SK-MEL-5 (cell line): ENCODE results near the gene ENO4. TPM values are rescaled to one million over a fixed set of nuclear protein-coding genes. Genes with fewer than 3 reads are reported as not detected.

Experiments
- DNase-seq: peaks from one replicate; pipeline ENCODE4 v3.0.0-alpha.2; 2016; ENCODE audit warnings: low read depth, low spot score
- in situ Hi-C: cut with HindIII; loops from 2 replicates; pipeline ENCODE4 v1.10.0; 2016; ENCODE audit warnings: low sequenced_read_pairs, high pct_unique_total_duplicates, low pct_unique_long_range_greater_than_20kb
- total RNA-seq: library from RNA; depleted of rRNA; stranded (reverse); fragments of >200 nt; shearing (Covaris generic); gene quantifications from 2 replicates; pipeline ENCODE4 v1.2.3, GENCODE V29; 2014

The ENO4 gene
- total RNA-seq, 1 experiment from 2014 or later: 0.08 TPM

DNA sequence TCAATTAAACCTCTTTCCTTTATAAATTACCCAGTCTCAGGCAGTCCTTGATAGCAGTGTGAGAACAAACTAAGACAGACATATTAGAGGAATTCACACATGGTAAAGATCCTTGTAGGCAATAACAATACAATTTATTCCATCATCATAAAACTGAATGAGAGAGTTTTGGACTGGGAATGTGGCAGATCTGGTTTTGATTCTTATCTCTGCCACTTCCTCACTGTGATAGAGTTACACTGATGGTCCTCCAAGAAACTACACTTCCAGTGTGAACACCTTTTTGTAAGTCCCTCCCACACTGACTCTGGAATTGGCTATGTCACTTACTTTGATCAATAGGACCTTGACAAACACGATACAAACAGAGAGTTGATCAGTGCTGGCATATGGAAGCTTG, 2.9 kb downstream of the ENO4 start:
- in situ Hi-C loops: no loop called here
- DNase-seq: no peak

DNA sequence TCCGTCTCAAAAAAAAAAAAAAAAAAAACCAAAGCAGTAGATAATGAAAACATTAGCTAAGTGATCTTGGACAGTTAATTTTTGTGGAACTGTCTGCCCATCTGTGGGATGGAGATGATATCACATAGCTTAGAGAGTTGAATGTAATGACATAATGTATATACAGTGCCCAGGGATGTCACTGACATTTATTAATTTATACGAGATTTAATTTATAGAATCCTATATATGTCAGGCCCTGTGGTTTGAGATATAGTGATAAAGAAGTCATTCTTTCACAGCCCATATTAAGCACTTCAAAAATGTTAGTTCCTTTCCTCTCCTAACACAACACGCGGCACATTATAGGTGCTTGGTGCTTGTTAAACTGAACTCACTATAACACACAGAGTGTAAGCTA, 4.0 kb downstream of the ENO4 start:
- no peak for DNase-seq
- in situ Hi-C loops: no loop called here

DNA sequence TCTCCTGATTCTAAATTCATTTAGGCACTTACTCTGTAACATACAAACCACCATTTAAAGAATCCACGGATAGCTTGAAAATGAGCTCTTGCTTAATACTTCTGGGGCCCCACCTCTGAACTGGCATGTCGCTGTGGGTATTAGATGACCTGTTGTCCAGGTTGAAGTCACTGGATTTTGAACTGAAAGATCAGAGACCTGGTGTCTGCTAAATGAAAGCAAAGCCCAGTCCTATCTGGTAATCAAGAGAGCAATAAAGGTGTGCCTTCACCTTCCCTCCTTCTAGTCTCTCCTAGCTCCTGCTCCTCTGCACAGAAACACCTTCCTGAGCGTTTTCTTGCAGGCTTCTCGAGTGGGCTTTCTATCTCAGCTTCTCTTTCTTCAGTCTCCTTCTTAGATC, 4.4 kb downstream of the ENO4 start:
- in situ Hi-C loops: no loop called here
- no peak for DNase-seq

DNA sequence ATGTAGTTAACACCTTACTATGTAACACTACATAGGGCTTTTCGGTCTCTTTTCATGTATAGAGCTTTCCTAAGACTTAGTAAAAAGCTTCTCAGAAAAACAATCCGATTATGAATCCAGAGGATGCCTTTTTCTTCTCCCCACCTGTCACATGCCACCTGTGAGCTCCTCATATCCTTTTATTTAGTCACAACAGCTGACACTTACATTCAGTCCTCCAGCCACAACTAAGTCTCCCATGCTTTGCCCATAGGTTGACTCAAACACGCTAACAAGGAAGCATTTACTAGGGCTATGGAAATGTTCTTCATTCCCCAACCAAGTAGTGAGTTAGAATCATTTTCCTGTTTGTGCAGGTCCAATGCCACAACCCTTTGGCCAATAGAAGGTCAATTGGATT, 7.9 kb downstream of the ENO4 start:
- DNase-seq: no peak
- in situ Hi-C loops: no loop called here

DNA sequence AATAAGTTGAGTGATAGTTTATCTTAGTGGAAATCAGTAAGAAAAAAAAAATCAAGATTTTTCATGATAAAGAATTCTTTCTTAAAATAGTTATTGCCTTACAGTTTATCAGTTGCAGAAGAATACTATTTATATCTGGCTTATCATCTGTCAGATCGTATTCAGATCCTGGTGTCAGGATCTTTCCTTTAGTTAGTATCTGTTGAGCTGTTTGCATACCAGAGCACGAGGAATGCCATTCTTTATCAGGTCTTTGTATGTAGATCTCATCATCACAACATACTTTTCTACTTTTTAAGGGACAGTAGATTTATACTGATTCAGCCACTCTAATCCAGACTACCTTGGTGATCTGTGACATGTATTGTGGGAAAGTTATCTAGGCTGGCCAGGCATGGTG, 12.5 kb downstream of the ENO4 start:
- in situ Hi-C loops: no loop called here
- no peak for DNase-seq

DNA sequence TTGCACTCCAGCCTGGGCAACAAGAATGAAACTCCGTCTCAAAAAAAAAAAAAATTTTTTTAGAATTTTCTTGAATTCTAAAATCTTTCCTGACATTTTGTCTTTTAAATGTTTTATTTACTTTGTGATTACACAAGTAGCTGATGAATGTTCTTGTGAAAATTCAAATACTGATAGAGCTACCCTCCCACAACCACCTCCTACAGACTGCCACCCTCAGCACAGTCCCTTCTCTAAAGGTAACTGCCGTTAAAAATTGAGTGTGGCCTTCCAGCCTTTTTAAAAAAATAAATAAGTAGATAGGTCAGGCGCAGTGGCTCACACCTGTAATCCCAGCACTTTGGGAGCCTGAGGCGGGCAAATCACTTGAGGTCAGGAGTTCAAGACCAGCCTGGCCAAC, 15.1 kb downstream of the ENO4 start:
- no peak for DNase-seq
- in situ Hi-C loops: no loop called here

DNA sequence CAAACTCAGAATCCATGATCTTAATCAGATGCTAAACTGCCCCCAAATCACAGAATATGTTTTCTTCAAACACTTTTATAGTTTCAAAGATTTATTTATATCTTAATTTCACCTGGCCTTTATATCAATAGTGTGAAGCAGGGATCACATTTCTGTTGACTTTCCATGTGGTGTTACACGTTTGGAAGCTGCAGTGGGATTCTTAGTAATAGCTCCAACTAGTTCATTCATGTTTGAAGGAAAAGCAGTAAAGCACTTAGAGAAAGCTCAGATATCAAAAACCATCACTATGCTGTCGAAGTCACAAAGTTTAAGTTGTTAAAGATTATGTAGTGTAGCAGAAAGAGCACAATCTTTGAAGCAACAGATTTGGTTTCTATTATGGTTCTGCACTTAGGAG, 16.8 kb downstream of the ENO4 start:
- in situ Hi-C loops: no loop called here
- no peak for DNase-seq

DNA sequence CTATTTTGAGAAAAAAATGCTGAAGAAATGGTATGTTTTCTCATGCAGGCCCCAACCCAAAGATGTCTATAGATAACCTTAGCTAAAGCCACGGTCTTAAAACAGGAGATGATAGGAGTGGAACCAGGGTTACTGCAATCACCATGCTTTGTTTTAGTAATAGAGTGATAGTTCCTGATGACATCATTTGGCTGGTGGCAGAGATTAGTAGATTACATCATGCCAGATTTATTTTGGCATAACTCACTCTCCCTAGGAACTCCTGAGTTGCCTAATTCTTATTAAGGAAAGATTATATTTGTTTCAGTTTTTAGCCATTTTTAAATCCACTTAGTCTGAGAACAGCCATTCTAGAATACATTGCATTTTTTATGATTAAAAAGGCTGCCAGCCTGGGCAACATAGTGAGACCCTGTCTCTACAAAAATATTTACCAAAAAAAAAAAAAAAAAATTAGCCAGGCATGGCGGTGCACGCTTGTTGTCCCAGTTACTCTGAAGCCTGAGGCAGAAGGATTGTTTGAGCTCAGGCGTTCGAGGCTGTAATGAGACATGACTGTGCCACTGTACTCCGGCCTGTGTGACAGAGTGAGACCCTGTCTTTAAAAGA, 17.8 kb downstream of the ENO4 start:
- DNase-seq: no peak
- in situ Hi-C loops: no loop called here

DNA sequence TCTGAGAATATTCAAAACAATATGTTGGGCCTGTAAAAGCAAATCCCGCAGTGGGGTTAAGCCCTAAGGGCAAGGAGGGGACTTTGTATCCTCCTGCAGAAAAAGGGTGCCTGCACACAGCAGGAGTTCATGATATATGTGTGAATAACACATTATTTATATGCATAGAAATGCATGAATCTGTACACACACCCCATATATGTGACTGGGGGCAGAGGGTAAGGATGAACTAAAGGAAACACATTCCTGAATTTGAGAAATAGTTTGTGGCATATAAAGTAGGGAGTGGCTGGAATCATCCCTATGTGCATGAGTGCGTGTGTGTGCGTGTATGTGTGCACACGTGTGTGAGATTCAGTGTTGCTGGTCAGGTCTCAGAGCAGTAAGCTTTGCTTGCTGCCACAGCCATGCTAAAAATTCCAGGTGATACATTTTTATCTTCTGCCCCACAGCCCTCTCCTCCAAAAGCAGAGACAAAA, 18.9 kb downstream of the ENO4 start:
- no peak for DNase-seq
- in situ Hi-C loops: no loop called here

DNA sequence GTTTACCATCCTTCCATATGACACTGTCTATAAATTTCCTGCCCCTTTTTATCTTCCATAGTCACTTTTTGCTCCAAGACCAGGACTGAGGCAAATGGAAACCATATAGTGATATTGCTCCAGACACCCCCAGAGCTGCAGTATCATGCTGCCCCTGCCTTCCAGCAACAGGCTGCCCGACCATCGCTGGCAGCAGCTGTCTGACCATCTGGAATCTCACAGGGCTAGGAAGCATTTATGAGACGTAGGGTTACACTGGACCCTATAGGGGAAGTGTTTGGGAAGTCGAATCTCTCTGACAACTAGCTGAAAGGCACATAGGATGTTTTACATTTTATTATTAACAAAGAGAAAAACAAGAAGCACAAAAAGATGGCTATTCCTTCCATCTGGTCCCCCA, 19.4 kb downstream of the ENO4 start:
- no peak for DNase-seq
- in situ Hi-C loops: no loop called here

DNA sequence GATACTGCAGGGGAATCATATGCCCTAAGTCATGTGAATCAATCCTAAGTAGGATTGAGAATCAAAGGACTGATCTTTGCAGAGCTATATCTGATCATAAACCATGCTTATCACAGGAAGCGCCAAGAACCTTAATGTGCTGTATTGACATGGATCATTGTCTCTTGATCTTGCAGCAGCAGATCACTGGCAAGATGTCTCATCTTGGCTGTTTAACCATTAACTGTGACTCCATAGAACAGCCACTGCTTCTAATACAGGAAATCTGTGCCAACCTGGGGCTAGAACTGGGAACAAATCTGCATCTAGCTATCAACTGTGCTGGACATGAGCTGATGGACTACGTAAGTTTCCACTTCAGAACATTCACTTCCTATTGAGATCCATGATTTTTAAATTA, 21.6 kb downstream of the ENO4 start:
- in situ Hi-C loops: no loop called here
- DNase-seq: no peak

DNA sequence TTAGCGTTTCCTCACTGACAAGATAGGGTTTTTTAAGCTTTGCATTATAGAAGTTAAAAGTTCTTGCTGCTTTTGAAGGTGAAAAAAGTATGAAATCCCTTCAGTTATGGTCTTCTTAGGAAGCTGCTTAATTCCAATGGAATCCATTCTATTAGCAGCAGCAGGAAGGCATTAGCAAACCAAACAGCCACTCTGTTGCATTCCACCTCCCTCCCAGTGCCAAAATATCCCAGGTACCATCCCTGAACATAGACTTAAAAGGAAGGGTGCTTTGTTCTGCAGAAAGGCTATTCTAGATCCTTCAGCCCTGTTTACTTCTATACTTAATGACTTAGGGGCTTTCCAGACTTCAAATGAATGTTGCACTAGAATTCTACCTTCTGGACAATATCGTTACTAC, 23.8 kb downstream of the ENO4 start:
- in situ Hi-C loops: no loop called here
- DNase-seq: no peak

DNA sequence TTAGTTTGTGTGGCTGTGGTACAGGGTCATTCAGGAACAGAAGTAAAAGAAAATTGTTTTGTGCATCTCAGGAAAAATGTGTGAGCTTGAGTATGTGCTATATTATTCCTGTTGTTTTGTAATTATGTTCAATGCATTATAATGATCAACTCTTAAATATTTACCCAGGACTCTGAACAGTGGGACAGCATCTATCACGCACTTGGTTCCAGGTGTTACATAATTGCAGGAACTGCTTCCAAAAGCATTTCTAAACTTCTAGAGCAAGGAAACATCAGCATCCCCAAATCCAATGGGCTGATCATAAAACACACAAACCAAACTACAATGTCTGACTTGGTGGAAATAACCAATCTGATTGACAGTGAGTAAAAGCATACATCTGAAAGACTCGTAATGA, 26.6 kb downstream of the ENO4 start:
- in situ Hi-C loops: no loop called here
- DNase-seq: no peak

DNA sequence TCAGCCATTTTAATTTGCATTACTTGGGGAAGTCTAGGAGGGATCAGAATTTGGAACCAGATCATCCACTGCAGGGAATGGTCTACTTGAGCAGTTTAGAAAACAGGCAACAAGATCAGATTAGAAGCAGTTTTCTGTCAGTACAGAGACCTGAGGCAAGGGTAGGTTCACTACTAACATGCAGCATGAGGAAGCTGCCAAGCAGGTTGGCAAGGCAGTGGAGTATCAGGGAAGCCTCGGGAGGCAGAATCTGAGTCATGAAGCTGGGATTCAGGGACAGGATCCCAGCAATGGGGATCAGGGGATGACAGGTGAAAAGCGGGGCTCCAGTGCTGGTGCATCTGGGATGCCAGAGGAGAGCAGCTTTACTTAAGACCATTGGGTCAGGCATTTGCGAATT, 28.1 kb downstream of the ENO4 start:
- DNase-seq: no peak
- in situ Hi-C loops: no loop called here

DNA sequence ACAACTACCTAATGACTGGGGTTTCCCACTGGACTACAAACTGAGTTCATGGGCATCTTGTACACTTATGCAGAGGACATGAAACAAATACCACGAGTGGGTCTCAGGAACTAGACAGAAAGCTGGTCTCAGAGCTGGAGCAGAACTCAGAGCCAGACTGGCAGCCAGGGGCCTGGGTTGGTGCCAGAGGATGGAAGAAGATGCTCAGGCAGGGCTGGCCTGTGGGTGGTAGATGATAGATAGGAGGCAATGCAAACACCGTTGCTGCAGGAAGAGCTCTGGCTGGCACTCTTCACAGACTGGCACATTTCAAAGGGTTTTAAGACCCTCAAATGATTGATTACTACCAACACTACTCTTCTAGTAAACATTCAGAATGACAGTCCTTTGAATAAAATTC, 28.8 kb downstream of the ENO4 start:
- in situ Hi-C loops: no loop called here
- no peak for DNase-seq

DNA sequence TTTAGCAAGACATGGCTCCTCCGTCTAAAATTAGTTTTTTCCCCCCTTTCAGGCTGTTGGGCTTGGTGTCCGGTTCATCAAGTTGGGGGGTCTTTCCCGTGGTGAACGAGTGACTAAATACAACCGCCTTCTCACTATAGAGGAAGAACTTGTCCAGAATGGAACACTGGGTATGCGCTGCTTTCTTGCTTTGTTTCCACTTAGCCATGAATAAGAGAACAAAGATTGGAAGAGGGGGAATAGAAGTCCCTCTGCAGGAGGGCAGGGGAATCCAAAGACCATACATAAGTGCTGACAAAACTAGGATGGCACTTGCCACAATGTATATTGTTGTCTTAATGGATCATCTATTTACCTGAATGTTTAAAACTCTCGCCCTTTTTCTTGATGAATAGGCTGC, 30.5 kb downstream of the ENO4 start:
- no peak for DNase-seq
- in situ Hi-C loops: no loop called here

DNA sequence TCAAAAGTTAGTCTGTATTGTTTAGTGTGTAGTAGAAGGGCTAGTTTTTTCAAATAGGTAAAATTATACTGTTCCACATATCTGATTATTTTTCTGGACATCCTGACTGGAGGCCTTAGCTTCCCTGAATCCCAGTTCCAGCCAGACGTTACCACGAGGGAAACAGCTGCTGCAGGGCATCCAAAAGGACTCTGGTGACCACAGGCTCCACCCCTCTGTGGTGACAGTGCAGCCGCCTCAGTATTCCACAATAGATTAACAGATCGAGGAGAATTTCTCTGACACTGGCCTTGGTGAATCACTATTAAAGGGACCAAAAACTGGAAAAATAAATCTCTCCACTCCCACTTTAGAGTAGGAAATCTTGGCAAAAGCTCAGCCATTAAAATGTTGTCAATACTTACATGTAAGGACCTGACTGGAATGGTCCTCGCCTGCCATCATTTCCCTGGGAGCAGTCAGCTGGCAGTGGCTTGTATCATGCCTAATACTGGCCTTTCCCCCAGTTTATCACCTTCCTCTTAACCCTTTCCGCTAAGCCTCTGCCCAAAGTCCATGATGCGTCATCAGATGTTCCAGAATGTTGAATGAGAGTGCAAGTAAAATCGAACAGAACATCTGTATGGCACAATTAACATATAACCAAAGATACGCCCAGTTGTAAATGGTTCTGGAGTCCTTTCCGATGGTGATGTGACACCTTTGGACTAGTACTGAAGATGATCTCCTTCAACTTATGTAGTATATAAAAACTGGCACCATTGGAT, 31.6 kb downstream of the ENO4 start:
- peak; percentile 40 for DNase-seq
- in situ Hi-C loops: no loop called here

DNA sequence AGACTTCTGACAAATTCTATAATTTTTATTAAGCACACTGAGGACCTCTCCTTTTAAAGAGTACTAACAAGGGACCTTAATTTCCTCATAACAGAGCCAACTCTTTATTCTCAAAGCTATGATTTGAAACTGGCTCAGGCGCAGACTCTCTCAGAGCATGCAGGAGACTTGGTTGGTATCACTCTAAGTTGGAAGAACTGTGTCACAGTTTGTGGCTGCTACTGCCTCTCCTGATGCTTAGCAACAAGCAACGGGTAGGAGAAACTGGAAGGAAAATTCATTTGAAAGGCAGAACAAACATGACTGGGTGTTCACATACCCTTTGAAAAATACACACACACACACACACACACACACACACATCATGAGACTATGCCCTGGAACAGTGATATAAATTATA, 33.3 kb downstream of the ENO4 start:
- in situ Hi-C loops: no loop called here

DNA sequence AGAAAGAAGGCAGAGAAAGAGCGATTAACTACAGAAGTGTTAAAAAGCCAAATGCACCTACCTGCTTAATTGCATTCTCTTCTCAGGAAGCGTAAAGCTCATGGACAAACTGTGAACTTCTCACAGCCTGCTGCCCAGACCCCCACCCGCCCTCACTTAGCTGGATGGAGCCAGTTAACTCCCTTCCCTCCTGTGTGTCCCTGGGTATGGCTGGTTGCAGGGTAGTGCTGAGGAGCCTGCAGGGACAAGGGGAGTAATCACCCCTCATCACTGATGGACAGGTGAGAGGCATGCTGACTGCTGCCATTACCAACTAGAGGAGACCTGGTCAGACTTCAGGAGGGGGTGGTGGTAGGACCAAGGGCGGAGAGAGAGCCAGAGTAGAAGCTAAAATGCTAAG, 37.5 kb downstream of the ENO4 start:
- DNase-seq: no peak
- in situ Hi-C loops: no loop called here

More for the DNA sequence above, 33.3 kb downstream of the ENO4 start:
- no peak for DNase-seq
